Measurements from ENCODE around the gene LCLAT1. TPM values are rescaled to one million over a fixed set of nuclear protein-coding genes. Genes with fewer than 3 reads are reported as not detected.

Gene LCLAT1
- total RNA-seq, 1 donor from 2014 or later: 29.3 TPM

DNA sequence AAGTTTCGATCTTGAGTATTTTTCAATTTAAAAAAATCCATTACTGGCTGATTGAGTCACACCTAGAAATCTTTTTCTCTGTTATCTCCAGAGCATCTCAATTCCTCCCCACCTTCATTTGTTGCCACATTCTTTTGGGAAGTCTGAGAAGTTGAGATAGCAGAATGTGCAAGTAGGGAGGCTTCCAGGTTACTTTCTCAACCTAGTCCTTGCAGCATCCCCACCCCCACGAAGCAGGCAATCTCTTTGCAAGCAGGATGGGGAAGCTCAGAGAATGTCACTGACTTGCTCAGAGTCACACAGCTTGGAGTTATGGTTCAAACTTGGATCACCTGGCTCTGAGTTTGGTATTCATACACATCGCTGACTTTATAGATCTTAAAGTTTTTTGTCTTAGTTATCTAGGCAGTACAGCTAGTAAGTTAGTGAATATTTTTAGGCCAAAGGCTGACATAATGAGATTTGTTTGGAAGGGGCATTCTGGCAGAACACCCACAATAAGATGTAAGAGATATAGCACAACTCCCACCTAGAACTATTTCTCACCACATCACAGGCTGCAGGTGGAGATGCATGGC, 25.9 kb upstream of the LCLAT1 start:
- Mint-ChIP-seq H3K36me3 (ENCODE audit: insufficient read depth) (no peaks in the 10 kb centered on the region), H3K4me1 (ENCODE audit: low read depth) (peaks cover 13% of the 10 kb centered on the region), H3K27me3 (no peaks in the 10 kb centered on the region), H3K9me3 (ENCODE audit: low read depth) (no peaks in the 10 kb centered on the region), H3K4me3 (ENCODE audit: low read depth) (no peak overlapping the region), H3K27ac (no peak overlapping the region)
- no peak for TF ChIP-seq CTCF (IDR thresholded peaks at IDR 0.05; ENCODE audit: unreplicated experiment)
- DNase-seq (ENCODE audit: low spot score, unreplicated experiment): no peak

- Mint-ChIP-seq H3K9me3 (ENCODE audit: low read depth) (no peaks in the 10 kb centered on the region), H3K36me3 (ENCODE audit: insufficient read depth) (no peaks in the 10 kb centered on the region), H3K4me1 (ENCODE audit: low read depth) (peaks cover 13% of the 10 kb centered on the region), H3K27ac (no peak overlapping the region), H3K4me3 (ENCODE audit: low read depth) (no peak overlapping the region), H3K27me3 (no peaks in the 10 kb centered on the region)
- TF ChIP-seq CTCF (IDR thresholded peaks at IDR 0.05; ENCODE audit: unreplicated experiment): no peak
- DNase-seq (ENCODE audit: low spot score, unreplicated experiment): no peak
Measured at GRCh38 chr2:30421604-30422443, 25.2 kb upstream of the LCLAT1 start.

DNA sequence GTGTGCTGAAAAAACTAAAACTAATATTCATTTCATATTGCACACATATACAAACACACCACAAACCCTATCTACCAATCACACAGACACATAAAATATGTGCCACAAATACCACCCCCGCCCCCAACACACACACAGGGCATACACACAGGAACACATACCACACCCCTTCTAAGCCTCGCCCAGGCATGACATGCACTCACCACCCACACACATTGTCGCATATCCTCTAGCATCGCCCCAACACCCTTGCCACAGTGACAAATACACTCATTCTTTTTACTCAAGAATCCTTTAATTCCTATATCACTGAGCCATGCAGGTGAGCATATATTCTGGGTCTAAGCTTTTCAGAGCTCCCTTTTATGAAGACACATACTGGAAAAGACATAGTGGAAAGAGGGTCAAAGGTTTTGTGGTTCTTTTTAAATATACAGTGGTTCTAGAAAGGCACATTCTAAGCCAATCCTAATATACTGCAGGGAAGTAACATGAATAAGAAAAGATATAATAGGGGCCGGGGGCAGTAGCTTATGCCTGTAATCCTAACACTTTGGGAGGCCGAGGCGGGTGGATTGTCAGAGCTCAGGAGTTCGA, 24.5 kb upstream of the LCLAT1 start:
- H3K27me3 Mint-ChIP-seq: no peaks in the 10 kb centered on the region
- no peaks in the 10 kb centered on the region for H3K36me3 Mint-ChIP-seq (ENCODE audit: insufficient read depth)
- H3K4me1 Mint-ChIP-seq (ENCODE audit: low read depth): peaks cover 13% of the 10 kb centered on the region
- no peak for DNase-seq (ENCODE audit: low spot score, unreplicated experiment)
- no peak for TF ChIP-seq CTCF (IDR thresholded peaks at IDR 0.05; ENCODE audit: unreplicated experiment)
- H3K27ac Mint-ChIP-seq: no peak overlapping the region
- H3K9me3 Mint-ChIP-seq (ENCODE audit: low read depth): no peaks in the 10 kb centered on the region
- H3K4me3 Mint-ChIP-seq (ENCODE audit: low read depth): no peak overlapping the region

DNA sequence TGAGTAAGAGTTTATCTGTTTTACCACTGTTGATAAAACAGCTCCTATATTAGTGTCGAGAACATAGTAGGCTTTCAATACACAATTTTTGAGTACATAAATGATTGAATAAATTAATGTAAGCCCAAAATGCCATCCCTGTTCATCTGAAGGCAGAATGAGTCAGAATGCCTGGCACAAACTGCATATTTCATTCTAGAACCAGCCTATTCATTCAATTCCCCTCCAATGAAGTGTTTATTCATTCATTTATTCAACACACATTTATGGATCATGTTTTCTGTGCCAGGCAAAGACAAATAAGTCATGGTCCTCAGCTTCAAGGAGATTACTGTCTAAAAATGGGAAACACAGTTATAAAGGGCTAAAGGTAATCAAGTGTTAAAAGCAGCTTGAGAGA, 22.8 kb upstream of the LCLAT1 start:
- no peaks in the 10 kb centered on the region for H3K27me3 Mint-ChIP-seq
- H3K36me3 Mint-ChIP-seq (ENCODE audit: insufficient read depth): no peaks in the 10 kb centered on the region
- no peak overlapping the region for H3K4me3 Mint-ChIP-seq (ENCODE audit: low read depth)
- H3K27ac Mint-ChIP-seq: no peak overlapping the region
- TF ChIP-seq CTCF (IDR thresholded peaks at IDR 0.05; ENCODE audit: unreplicated experiment): no peak
- peaks cover 17% of the 10 kb centered on the region for H3K4me1 Mint-ChIP-seq (ENCODE audit: low read depth)
- no peaks in the 10 kb centered on the region for H3K9me3 Mint-ChIP-seq (ENCODE audit: low read depth)
- DNase-seq (ENCODE audit: low spot score, unreplicated experiment): no peak

- TF ChIP-seq CTCF (IDR thresholded peaks at IDR 0.05; ENCODE audit: unreplicated experiment): no peak
- Mint-ChIP-seq H3K4me3 (ENCODE audit: low read depth) (no peak overlapping the region), H3K36me3 (ENCODE audit: insufficient read depth) (no peaks in the 10 kb centered on the region), H3K4me1 (ENCODE audit: low read depth) (peaks cover 17% of the 10 kb centered on the region), H3K9me3 (ENCODE audit: low read depth) (no peaks in the 10 kb centered on the region), H3K27me3 (no peaks in the 10 kb centered on the region), H3K27ac (no peak overlapping the region)
- DNase-seq (ENCODE audit: low spot score, unreplicated experiment): no peak
Measured at GRCh38 chr2:30425326-30425725, 21.7 kb upstream of the LCLAT1 start.

All from progenitor cell of endocrine pancreas (in vitro differentiated cells).